ENCODE data around the gene TMA7.
"Not testable (repeated sequence)": the region's sequence is repeated elsewhere in the genome, so short reads cannot be mapped to it uniquely, and the experiment has no call there.

TMA7 gene

GRCh38 chr3:48439820-48440589 is at the start of gene TMA7, which contains the start of gene CCDC51:
TMA7 (plus strand) TSS chr3:48440257; CDS start chr3:48440297, 40 bp downstream.
CCDC51 (minus strand) TSS chr3:48440119; CDS start chr3:48435128, 4,991 bp downstream.
- DNase-seq, result peak; percentile 98

- no peak for DNase-seq
Measured at GRCh38 chr3:48394391-48394790, 45.7 kb upstream of the TMA7 start.

GRCh38 chr3:48395714-48396113 is 44.3 kb upstream of the TMA7 start:
- peak; percentile 21 for DNase-seq

GRCh38 chr3:48397767-48398681 is 42.0 kb upstream of the TMA7 start:
- no peak for DNase-seq

- peak; percentile 46 for DNase-seq
Measured at GRCh38 chr3:48398701-48399386, 41.2 kb upstream of the TMA7 start.

DNA sequence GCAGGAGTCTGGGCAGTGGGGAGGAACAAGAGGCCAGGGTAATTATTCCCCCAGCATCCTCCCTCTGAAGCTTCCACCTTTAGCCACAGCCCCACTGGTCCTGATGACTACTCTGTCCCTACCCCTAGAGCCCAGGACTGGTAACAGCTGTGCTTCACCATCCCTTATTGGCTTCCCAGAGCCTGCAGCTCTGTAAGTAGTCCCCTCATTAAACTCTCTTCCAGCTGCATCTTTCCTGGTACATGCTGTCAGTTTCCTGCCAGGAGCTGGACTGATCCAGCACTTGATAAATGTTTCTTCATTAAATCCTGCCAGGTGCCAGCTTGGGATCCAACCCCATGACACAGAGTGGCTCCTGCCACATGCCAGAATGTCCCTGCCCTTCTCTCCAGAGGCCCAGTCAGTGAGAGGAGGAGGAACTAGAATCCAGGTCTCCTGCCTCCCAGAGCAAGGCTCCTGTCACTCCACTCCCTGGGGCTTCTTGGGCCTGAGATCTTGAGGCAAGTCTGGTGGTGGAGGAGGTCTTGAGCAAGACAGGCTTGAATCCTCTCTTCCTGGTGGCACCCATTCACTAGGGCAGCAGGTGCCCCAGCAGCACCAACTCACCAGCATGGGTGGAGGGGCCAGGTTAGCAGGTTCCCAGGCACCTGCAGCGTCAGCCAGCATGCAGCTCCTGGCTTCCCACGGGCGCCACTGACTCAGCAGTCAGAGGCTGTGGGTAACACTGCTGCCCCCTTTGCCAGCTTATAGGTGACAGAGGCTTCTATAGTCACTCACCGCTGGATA is 40.5 kb upstream of the TMA7 start:
- peak; percentile 46 for DNase-seq

DNA sequence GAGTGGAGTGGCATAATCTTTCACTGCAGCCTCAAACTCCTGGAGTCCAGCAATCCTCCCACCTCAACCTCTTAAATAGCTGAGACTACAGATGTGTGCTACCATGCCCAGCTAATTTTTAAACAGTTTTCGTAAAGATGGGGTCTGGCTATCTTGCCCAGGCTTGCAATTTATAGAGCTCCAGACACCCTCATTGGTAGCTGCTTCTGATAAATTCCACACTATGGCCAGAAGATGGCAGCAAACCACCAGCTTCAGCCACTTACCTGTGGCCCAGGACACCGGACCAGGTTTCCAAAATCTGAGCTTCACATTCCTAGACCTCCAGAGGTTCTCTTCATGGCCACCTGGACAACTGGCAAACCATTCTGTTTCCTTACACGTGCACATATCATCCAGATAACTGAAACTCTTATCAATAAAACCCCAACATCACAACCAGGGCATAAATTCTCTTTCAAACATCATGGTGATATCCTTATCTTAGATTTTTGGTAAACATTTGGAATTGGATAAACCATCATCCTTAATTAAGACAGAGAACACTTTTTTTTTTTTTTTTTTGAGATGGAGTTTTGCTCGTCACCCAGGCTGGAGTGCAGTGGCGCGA is 39.1 kb upstream of the TMA7 start:
- peak; percentile 81 for DNase-seq

DNA sequence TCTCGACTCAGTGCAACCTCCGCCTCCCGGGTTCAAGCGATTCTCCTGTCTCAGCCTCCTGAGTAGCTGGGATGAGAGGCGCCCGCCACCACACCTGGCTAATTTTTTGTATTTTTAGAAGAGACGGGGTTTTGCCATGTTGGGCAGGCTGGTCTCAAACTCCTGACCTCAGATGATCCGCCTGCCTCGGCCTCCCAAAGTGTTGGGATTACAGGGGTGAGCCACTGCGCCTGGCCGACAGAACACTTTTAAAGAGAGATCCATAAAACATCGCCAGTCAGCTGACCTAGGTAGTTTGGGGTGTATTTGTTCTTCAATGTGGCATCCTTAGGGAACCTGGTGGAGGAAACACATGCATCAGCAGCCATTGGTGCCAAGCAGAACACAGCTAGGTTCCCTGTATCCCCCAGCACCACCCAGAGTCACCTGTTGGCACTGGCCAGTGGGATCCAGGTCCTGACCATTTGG is 38.6 kb upstream of the TMA7 start:
- DNase-seq, result not testable (repeated sequence)

DNA sequence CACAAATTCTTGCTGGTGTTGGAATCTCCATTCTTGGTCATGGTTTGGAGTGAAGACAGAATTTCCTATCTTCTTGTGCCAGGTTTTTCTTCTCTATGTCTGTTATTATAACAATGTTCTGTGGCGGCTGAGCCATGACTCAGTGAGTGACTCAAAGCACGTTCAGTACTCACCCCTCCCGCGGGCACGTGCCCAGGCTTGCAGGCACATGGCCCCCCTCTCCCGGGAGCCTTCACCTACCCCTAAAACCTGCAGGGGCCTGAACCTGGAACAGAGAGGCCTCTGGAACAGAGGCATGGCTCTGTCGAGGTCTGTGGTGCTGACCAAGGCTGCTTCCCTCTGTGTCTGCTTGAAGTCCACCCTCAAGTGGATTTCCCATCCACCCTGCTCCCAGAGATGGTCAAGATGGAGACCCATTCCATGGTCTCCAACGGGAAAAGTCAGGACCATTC is 37.8 kb upstream of the TMA7 start:
- peak; percentile 49 for DNase-seq

DNA sequence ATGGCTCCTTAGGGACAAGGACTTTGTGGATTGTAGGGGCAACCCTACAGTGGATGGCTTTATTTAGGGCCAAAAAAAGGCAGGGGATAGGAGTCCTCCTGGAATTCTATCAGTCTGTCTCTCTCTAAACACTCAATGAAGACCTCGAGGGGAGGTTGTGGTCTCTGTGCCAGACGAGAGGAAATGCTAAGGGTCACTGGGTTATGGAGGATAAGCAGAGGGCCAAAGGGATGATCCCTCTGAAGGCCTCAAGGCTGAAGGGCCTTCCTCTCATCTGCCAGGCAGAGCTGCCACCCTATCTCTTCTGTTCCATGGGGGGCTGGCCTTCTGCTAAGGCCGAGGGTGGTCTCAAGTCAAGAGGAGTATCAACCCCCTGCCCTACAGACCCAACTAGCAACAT is 37.1 kb upstream of the TMA7 start:
- no peak for DNase-seq

DNA sequence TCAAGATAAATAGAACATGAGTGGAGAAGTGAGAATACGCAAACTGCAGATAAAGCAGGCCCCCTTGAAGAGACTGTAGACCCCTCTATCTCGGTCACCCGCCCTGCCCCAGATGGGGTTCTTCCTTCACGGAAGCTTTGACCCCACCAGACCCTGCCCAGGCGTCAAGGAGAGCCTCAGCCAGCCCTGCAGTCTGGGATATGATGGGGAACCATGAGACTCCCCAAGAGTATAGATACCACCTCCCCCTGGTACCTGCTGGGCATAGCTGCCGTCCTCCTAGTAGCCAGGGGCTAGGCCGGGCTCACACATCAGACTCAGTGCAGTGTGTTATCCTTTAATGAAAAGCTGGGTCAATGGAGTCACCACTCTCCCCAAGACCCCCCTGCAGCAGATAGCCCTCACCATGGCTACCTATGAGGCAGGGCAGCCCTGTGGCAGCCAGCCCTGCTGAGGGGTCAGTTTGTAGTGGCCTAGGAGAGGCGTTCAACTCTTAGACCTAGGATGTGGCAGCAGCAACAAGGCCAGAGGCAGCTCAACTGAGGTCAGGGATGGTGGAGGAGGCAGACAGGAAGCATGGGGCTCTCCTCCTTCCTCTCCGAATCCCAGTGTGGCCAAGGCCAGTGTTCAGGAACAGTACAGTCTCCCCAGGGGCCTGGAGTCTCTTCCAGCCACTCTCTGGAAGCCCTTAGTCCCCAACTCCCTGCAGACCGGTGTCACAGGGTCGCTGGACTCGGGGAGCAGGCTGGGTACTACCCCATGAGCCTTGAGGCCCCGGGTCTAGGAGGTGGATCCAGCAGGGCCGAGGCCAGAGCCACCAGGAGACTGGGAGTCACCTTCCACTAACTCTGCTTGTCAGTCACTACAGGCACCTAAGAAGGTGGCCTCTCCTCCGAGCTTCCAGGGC is 36.3 kb upstream of the TMA7 start:
- DNase-seq, result peak; percentile 33

GRCh38 chr3:48404440-48405342 is 35.4 kb upstream of the TMA7 start:
- peak; percentile 45 for DNase-seq

DNA sequence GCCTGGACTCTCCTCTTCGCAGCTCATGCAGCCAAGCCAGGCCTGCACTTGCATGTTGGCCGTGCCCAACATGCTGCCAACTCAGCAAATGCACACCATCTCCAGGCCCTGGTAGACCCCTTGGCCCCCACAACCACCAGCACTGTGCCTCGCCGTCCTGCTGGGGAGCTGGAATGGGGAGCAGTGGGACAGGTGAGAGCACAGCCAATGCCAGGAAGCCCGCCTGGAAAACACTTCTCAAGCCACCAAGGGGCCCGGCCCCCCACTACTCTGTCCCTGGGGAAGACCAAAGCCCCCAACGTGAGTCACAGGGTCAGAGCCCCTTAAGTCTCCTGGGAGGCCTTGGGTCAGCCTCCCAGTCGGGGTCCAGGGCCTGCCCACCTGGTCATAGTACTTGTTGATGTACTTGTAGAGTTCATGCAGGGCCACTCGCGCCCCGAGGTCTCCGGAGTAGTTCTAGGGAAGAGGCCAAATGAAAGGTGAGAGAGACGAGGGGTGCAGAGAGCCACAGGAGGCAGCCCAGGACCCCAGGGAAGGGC is 34.6 kb upstream of the TMA7 start:
- peak; percentile 49 for DNase-seq

DNA sequence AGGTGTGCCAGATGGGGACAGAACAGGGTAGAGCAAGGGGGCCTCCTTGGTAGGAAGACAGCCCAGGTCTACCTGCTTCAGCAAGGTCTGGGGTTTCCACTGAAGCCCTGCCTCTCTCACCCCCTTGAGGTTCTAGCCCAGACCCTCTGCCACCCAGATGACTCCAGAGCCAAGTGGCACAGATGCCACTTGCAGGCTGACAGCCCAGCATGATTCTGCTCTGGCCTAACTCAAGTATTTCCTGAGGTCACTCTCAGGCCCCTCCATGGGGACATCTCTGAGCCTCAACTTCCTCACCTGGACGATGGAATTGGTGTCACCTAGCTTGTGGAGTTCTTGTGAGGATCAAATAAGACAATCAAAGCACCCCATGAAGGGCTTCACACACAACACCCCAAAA is 34.1 kb upstream of the TMA7 start:
- no peak for DNase-seq

DNA sequence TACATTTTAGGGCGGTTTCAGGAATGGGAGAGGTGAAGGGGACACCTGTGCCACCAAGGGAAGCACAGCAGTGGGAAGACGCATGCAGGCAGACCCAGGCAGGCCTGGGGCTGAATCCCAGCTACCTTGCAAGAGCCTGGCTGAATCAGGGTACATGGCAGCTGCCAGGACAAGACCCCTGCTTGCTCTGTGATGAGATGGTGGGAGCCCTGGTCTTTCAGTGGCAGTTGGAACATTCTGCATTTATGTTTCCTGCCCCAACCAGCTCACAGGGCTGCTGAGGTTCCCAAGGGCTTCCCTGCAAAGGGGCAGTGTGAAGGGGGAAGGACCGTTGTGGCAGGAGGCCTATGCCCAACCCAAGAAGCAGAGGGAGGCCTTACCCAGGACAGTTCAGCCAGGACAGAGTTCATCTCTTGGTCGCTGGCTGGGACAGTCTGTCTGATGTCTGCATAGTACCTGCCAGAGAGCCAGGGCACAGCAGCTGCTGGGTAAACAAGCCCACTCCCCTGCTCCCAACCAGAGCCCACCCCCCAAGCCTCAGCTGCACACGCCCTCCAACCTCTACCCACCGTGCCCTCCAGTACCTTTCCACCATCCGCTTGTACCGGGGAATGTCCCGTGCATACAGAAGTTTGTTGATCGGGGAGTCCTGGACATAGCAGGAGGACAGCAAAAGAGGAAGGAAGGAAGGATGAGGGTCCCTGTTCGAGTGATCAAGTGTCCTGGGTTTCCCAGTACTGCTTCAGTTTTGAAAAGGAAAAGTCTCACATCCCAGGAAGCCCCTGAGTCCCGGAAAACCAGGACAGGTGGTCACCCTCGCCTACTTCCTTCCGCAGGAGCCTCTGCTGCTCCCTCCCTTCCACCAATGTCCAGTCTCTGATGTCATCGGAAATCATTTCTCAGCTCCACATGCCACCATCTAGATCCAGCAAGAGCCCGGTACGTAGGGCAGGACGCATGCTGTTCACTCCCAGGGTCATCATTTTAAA is 33.3 kb upstream of the TMA7 start:
- no peak for DNase-seq

GRCh38 chr3:48407542-48408099 is 32.4 kb upstream of the TMA7 start:
- peak; percentile 41 for DNase-seq

- DNase-seq, result peak; percentile 47
Measured at GRCh38 chr3:48408823-48409281, 31.2 kb upstream of the TMA7 start.

Data from activated CD8-positive, alpha-beta memory T cell treated with anti-CD3 and anti-CD28 coated beads for 24 hours (primary cell).